Astrocyte (in vitro differentiated cells and primary cell): ENCODE results near the gene CLEC4G. TPM values are rescaled to one million over a fixed set of nuclear protein-coding genes. Genes with fewer than 3 reads are reported as not detected.

ENCODE experiments used
- DNase-seq: peaks from one replicate; pipeline ENCODE4 v3.0.0-alpha.2; 2010; ENCODE audit warnings: low read depth
- FAIRE-seq: peaks from 2 replicates; lab custom pipeline; 2011; peaks lifted over from hg19 to GRCh38; lab: Jason Lieb, UNC
- H2AFZ ChIP-seq: 2 replicates; pipeline ENCODE4 v1.6.0; 2012; ENCODE audit warnings: low read depth, low read length, inconsistent platforms
- H3K27ac ChIP-seq: 2 replicates; pipeline ENCODE4 v1.5.1; 2011; ENCODE audit warnings: low read depth, low read length, inconsistent platforms
- H3K27me3 ChIP-seq: 2 replicates; pipeline ENCODE4 v1.6.0; 2011; ENCODE audit warnings: low read length, inconsistent platforms; ENCODE audit not compliant: insufficient read depth
- H3K36me3 ChIP-seq: 2 replicates; pipeline ENCODE4 v1.5.1; 2011; ENCODE audit warnings: low read length, inconsistent platforms; ENCODE audit not compliant: insufficient read depth
- H3K4me1 ChIP-seq: 2 replicates; pipeline ENCODE4 v1.5.1; 2011; ENCODE audit warnings: low read length, inconsistent platforms; ENCODE audit not compliant: insufficient read depth
- H3K4me2 ChIP-seq: 2 replicates; pipeline ENCODE4 v1.6.0; 2012; ENCODE audit warnings: low read length, inconsistent platforms
- H3K4me3 ChIP-seq: 2 replicates; pipeline ENCODE4 v1.5.1; 2011; ENCODE audit warnings: low read depth, mild to moderate bottlenecking, low read length, inconsistent platforms; ENCODE audit not compliant: insufficient read depth
- H3K79me2 ChIP-seq: 2 replicates; pipeline ENCODE4 v1.6.0; 2012; ENCODE audit warnings: mild to moderate bottlenecking, low read length, inconsistent platforms; ENCODE audit not compliant: insufficient read depth
- H3K9ac ChIP-seq: 2 replicates; pipeline ENCODE4 v1.6.0; 2012; ENCODE audit warnings: mild to moderate bottlenecking, low read length, inconsistent platforms
- H3K9me3 ChIP-seq: 2 replicates; pipeline ENCODE4 v1.5.1; 2012; ENCODE audit warnings: low read depth, mild to moderate bottlenecking, low read length, inconsistent platforms; ENCODE audit not compliant: insufficient read depth
- H4K20me1 ChIP-seq: 2 replicates; pipeline ENCODE4 v1.6.0; 2012; ENCODE audit warnings: low read length, inconsistent platforms; ENCODE audit not compliant: insufficient read depth
- H3K27ac Mint-ChIP-seq: one replicate; pipeline ENCODE4 v1.8.0; 2021; ENCODE audit warnings: mild to moderate bottlenecking, mixed read lengths; ENCODE audit not compliant: unreplicated experiment
- H3K27me3 Mint-ChIP-seq: one replicate; pipeline ENCODE4 v1.8.0; 2021; ENCODE audit warnings: low read depth, mixed read lengths; ENCODE audit not compliant: unreplicated experiment
- H3K36me3 Mint-ChIP-seq: one replicate; pipeline ENCODE4 v1.8.0; 2021; ENCODE audit warnings: low read depth, mixed read lengths; ENCODE audit not compliant: unreplicated experiment
- H3K4me1 Mint-ChIP-seq: one replicate; pipeline ENCODE4 v1.8.0; 2021; ENCODE audit warnings: low read depth, mixed read lengths; ENCODE audit not compliant: unreplicated experiment
- H3K4me3 Mint-ChIP-seq: one replicate; pipeline ENCODE4 v1.8.0; 2021; ENCODE audit warnings: mild to moderate bottlenecking, moderate library complexity, mixed read lengths; ENCODE audit not compliant: unreplicated experiment
- H3K9me3 Mint-ChIP-seq: one replicate; pipeline ENCODE4 v1.8.0; 2021; ENCODE audit warnings: mild to moderate bottlenecking, mixed read lengths; ENCODE audit not compliant: unreplicated experiment
- CTCF ChIP-seq: IDR thresholded peaks from 2 replicates; pipeline ENCODE4 v1.5.1; 2011; ENCODE audit warnings: low read depth, mild to moderate bottlenecking, inconsistent platforms, low read length, moderate library complexity; ENCODE audit not compliant: insufficient read depth
- EZH2 ChIP-seq: IDR thresholded peaks from 2 replicates; pipeline ENCODE4 v1.6.1; 2012; ENCODE audit warnings: mild to moderate bottlenecking, low read length, inconsistent platforms; ENCODE audit not compliant: insufficient read depth
- total RNA-seq: library from RNA; stranded (reverse); gene quantifications from 2 replicates; pipeline ENCODE4 v1.2.1, GENCODE V29; 2021

CLEC4G gene
- total RNA-seq, 1 donor from 2014 or later = not detected

- H3K9ac ChIP-seq = no peak overlapping the region
- H3K4me3 ChIP-seq = no peak overlapping the region
- no peak overlapping the region for H3K4me2 ChIP-seq
- no peaks in the 10 kb centered on the region for H3K36me3 ChIP-seq
- H2AFZ ChIP-seq = no peak overlapping the region
- H3K27ac Mint-ChIP-seq = no peak overlapping the region
- H3K9me3 ChIP-seq = no peaks in the 10 kb centered on the region
- H3K9me3 Mint-ChIP-seq = no peaks in the 10 kb centered on the region
- peaks cover 46% of the 10 kb centered on the region for H3K27me3 Mint-ChIP-seq
- H3K4me3 Mint-ChIP-seq = no peak overlapping the region
- H4K20me1 ChIP-seq = no peaks in the 10 kb centered on the region
- H3K4me1 ChIP-seq = no peaks in the 10 kb centered on the region
- no peaks in the 10 kb centered on the region for H3K36me3 Mint-ChIP-seq
- H3K27me3 ChIP-seq = no peaks in the 10 kb centered on the region
- FAIRE-seq = no peak
- no peak overlapping the region for H3K27ac ChIP-seq
- no peaks in the 10 kb centered on the region for H3K4me1 Mint-ChIP-seq
- TF ChIP-seq EZH2 (no peak), CTCF (no peak)
- no peaks in the 10 kb centered on the region for H3K79me2 ChIP-seq
- DNase-seq = no peak
These were observed 32.2 kb downstream of the CLEC4G start for GRCh38 chr19:7699417-7700401.

GRCh38 chr19:7699003-7699402, 32.9 kb downstream of the CLEC4G start:
- TF ChIP-seq EZH2 (no peak), CTCF (no peak)
- Mint-ChIP-seq H3K27me3 (peaks cover 46% of the 10 kb centered on the region), H3K4me1 (no peaks in the 10 kb centered on the region), H3K4me3 (no peak overlapping the region), H3K36me3 (no peaks in the 10 kb centered on the region), H3K9me3 (no peaks in the 10 kb centered on the region), H3K27ac (no peak overlapping the region)
- Histone ChIP-seq H3K9ac (no peak overlapping the region), H4K20me1 (no peaks in the 10 kb centered on the region), H3K4me1 (no peaks in the 10 kb centered on the region), H3K27me3 (no peaks in the 10 kb centered on the region), H3K4me2 (no peak overlapping the region), H3K27ac (no peak overlapping the region), H3K36me3 (no peaks in the 10 kb centered on the region), H3K79me2 (no peaks in the 10 kb centered on the region), H3K9me3 (no peaks in the 10 kb centered on the region), H3K4me3 (no peak overlapping the region), H2AFZ (no peak overlapping the region)
- no peak for DNase-seq
- no peak for FAIRE-seq

GRCh38 chr19:7698583-7698982, 33.3 kb downstream of the CLEC4G start:
- DNase-seq (no peak), FAIRE-seq (no peak)
- Histone ChIP-seq H4K20me1 (no peaks in the 10 kb centered on the region), H3K79me2 (no peaks in the 10 kb centered on the region), H2AFZ (no peak overlapping the region), H3K9ac (no peak overlapping the region), H3K27me3 (no peaks in the 10 kb centered on the region), H3K27ac (no peak overlapping the region), H3K4me2 (no peak overlapping the region), H3K4me3 (no peak overlapping the region), H3K36me3 (no peaks in the 10 kb centered on the region), H3K9me3 (no peaks in the 10 kb centered on the region), H3K4me1 (no peaks in the 10 kb centered on the region)
- Mint-ChIP-seq H3K4me3 (no peak overlapping the region), H3K4me1 (no peaks in the 10 kb centered on the region), H3K9me3 (no peaks in the 10 kb centered on the region), H3K36me3 (no peaks in the 10 kb centered on the region), H3K27ac (no peak overlapping the region), H3K27me3 (peaks cover 43% of the 10 kb centered on the region)
- TF ChIP-seq CTCF (no peak), EZH2 (no peak)
